K562 (cell line): ENCODE results near the gene PLPPR2. TPM values are rescaled to one million over a fixed set of nuclear protein-coding genes. Genes with fewer than 3 reads are reported as not detected.
A peak's percentile ranks its signal among the peaks of the same experiment; 100 is the strongest.

Experiments used
- AFF1 ChIP-seq, 2 experiments: fragments of 450-650 bp; IDR thresholded peaks; 2 replicates each; pipeline ENCODE4 v1.6.1; 2018; ENCODE audit warnings: mild to moderate bottlenecking in 2 of 2, low read depth in 1 of 2; ENCODE audit not compliant: partially characterized antibody in 2 of 2
- ARNT ChIP-seq, 2 experiments: fragments of 450-650 bp; IDR thresholded peaks; 2 replicates each; pipeline ENCODE4 v1.6.1; 2016; ENCODE audit warnings: mild to moderate bottlenecking in 1 of 2
- ATF1 ChIP-seq, 2 experiments: fragments of 450-650 bp in 1 of 2; IDR thresholded peaks; 2 replicates each; pipeline ENCODE4 v1.6.1; 2016; ENCODE audit warnings: missing compliant biosample characterization in 1 of 2, missing genetic modification characterization in 1 of 2
- ELF1 ChIP-seq: fragments of 200-800 bp; sonication (Bioruptor generic); IDR thresholded peaks from 2 replicates; pipeline ENCODE4 v1.6.1; 2016; ENCODE audit warnings: missing genetic modification characterization, missing compliant biosample characterization
- HDAC1 ChIP-seq, 2 experiments: fragments of 450-650 bp; IDR thresholded peaks; 2 replicates each; pipeline ENCODE4 v1.6.1; 2016 to 2017; ENCODE audit warnings: inconsistent platforms in 1 of 2, mild to moderate bottlenecking in 1 of 2, moderate library complexity in 1 of 2
- ID3 ChIP-seq, 2 experiments: fragments of 250-450 bp in 1 of 2; fragments of 450-650 bp in 1 of 2; sonication (Bioruptor Pico) in 1 of 2; IDR thresholded peaks; 2 replicates each; pipeline versions ENCODE4 v1.6.1 to v1.8.0; 2016 to 2021; ENCODE audit warnings: mild to moderate bottlenecking in 2 of 2, moderate library complexity in 2 of 2, missing compliant biosample characterization in 1 of 2, missing genetic modification characterization in 1 of 2
- KLF6 ChIP-seq: fragments of 250-450 bp; sonication (Bioruptor Pico); IDR thresholded peaks from 2 replicates; pipeline ENCODE4 v1.4.0; 2020; ENCODE audit warnings: mild to moderate bottlenecking, moderate library complexity, borderline replicate concordance
- NCOA1 ChIP-seq: fragments of 450-650 bp; IDR thresholded peaks from 2 replicates; pipeline ENCODE4 v1.6.1; 2016; ENCODE audit warnings: low read depth
- SP1 ChIP-seq: sonication (generic); formaldehyde crosslinking; IDR thresholded peaks from 2 replicates; pipeline ENCODE4 v1.8.1; 2022; ENCODE audit warnings: mild to moderate bottlenecking, missing genetic modification reagents
- SP2 ChIP-seq: IDR thresholded peaks from 2 replicates; pipeline ENCODE4 v1.6.1; 2011; ENCODE audit warnings: mild to moderate bottlenecking, low read depth, low read length, moderate library complexity; ENCODE audit not compliant: poor library complexity, severe bottlenecking; ENCODE audit errors: extremely low read depth
- TCF15 ChIP-seq: fragments of 250-450 bp; sonication (Bioruptor Pico); IDR thresholded peaks from 2 replicates; pipeline ENCODE4 v1.8.0; 2022; ENCODE audit warnings: moderate library complexity, mild to moderate bottlenecking, inconsistent platforms
- TGIF2 ChIP-seq: sonication (generic); formaldehyde crosslinking; IDR thresholded peaks from 2 replicates; pipeline ENCODE4 v1.8.1; 2022; ENCODE audit warnings: mild to moderate bottlenecking, missing genetic modification reagents, moderate library complexity
- ZEB2 ChIP-seq: fragments of 450-650 bp; IDR thresholded peaks from 2 replicates; pipeline ENCODE4 v1.6.1; 2016
- ZNF174 ChIP-seq: fragments of 250-450 bp; sonication (Bioruptor Pico); IDR thresholded peaks from 2 replicates; pipeline ENCODE4 v1.4.0; 2020; ENCODE audit warnings: mild to moderate bottlenecking
- ZNF253 ChIP-seq: fragments of 250-450 bp; sonication (Bioruptor Pico); conservative IDR thresholded peaks from 2 replicates; pipeline ENCODE4 v1.6.1; 2021; ENCODE audit warnings: mild to moderate bottlenecking
- ZNF445 ChIP-seq: fragments of 250-450 bp; sonication (Bioruptor Pico); IDR thresholded peaks from 2 replicates; pipeline ENCODE4 v1.4.0; 2020; ENCODE audit warnings: low read depth, mild to moderate bottlenecking, moderate library complexity
- ZNF518B ChIP-seq: fragments of 250-450 bp; sonication (Bioruptor Pico); IDR thresholded peaks from 2 replicates; pipeline ENCODE4 v1.5.0; 2021; ENCODE audit warnings: mild to moderate bottlenecking, moderate library complexity
- ZNF764 ChIP-seq: fragments of 250-450 bp; sonication (Bioruptor Pico); IDR thresholded peaks from 2 replicates; pipeline ENCODE4 v1.4.0; 2020; ENCODE audit warnings: low read depth, mild to moderate bottlenecking, moderate library complexity
- ZNF79 ChIP-seq: fragments of 250-450 bp; sonication (Bioruptor Pico); IDR thresholded peaks from 2 replicates; pipeline ENCODE4 v1.4.0; 2020; ENCODE audit warnings: low read depth, mild to moderate bottlenecking, moderate library complexity
- polyA plus RNA-seq, 8 experiments: library from polyadenylated mRNA; depleted of rRNA in 4 of 8; stranded (reverse) in 5 of 8; unstranded in 3 of 8; fragments of >200 nt; fragmentation: Nextera tagmentation in 2 of 8; fragmentation: Illumina TruSeq in 1 of 8; extraction: Ambion mirVana in 2 of 8; extraction: Trizol in 1 of 8; gene quantifications; 2 replicates each; pipeline versions ENCODE4 v1.2.1 to v1.2.3, GENCODE V29; 2011 to 2014; ENCODE audit warnings: inconsistent platforms in 1 of 8, missing spikeins in 1 of 8
- total RNA-seq, 7 experiments: library from RNA; depleted of rRNA in 6 of 7; stranded (reverse); fragments of >200 nt in 6 of 7; fragmentation: Illumina TruSeq in 2 of 7; extraction: Trizol in 2 of 7; gene quantifications; 2 replicates each; pipeline versions ENCODE4 v1.2.1 to v1.2.3, GENCODE V29; 2011 to 2021; ENCODE audit warnings: low replicate concordance in 1 of 7

The PLPPR2 gene
- total and polyA plus RNA-seq, 9 of the 15 experiments (the other 6 are each of a cell fraction or from before 2014, with no cell fraction given) = 0.49 to 15.9 (median 3.4) TPM

GRCh38 chr19:11339254-11340098 is 15.8 kb upstream of the PLPPR2 start, which contains the start of gene RAB3D (continued):
- no peak for TF ChIP-seq TCF15 (CRISPR knock-in tag)
- no peak for TF ChIP-seq ID3 (CRISPR knock-in tag; IDR thresholded peaks at IDR 0.05)
- no peak for TF ChIP-seq ID3 (tag; IDR thresholded peaks at IDR 0.05)
- TF ChIP-seq ZNF445 (CRISPR knock-in tag) = no peak
- TF ChIP-seq ZNF79 (CRISPR knock-in tag) = no peak
- no peak for TF ChIP-seq ZNF518B (CRISPR knock-in tag)
- TF ChIP-seq SP1 (CRISPR knock-in tag) = 0 out of 2 replicates have a peak, but pooled peaks have one; percentile 49
- no peak for TF ChIP-seq AFF1 (IDR thresholded peaks at IDR 0.05; ENCODE audit: low read depth in 1 of 2, partially characterized antibody in 2 of 2)
- TF ChIP-seq NCOA1 = no peak
- no peak for TF ChIP-seq SP2
- peak in 1 of 2 experiments; percentile 16; a peak in 1 of 4 replicates for TF ChIP-seq HDAC1 (IDR thresholded peaks at IDR 0.05)
- TF ChIP-seq ZEB2 = no peak
- TF ChIP-seq ARNT (IDR thresholded peaks at IDR 0.05) = no peak
- TF ChIP-seq ATF1 (CRISPR knock-in tag; IDR thresholded peaks at IDR 0.05) = no peak
- no peak for TF ChIP-seq ATF1 (tag; IDR thresholded peaks at IDR 0.05)
- TF ChIP-seq ZNF253 (CRISPR knock-in tag) = no peak
- TF ChIP-seq ZNF764 (CRISPR knock-in tag) = no peak
- TF ChIP-seq KLF6 (CRISPR knock-in tag) = no peak
- TF ChIP-seq ELF1 (tag) = no peak
- no peak for TF ChIP-seq TGIF2 (CRISPR knock-in tag)
- no peak for TF ChIP-seq ZNF174
